HCT116 (cell line): ENCODE results near the gene PDCD1LG2.

ENCODE experiments used
- CTCF ChIP-seq, 3 experiments: fragments of 200-600 bp in 1 of 3; sonication (generic) in 1 of 3; IDR thresholded peaks in 2 of 3; conservative IDR thresholded peaks in 1 of 3; 2 replicates each; pipeline ENCODE4 v1.5.1; 2012 to 2017; ENCODE audit warnings: low read depth in 2 of 3, low read length in 2 of 3, antibody characterized with exemption in 1 of 3, borderline replicate concordance in 1 of 3, control low read depth in 1 of 3, mild to moderate bottlenecking in 1 of 3, mixed read lengths in 1 of 3, mixed run types in 1 of 3, moderate library complexity in 1 of 3; ENCODE audit not compliant: insufficient read depth in 1 of 3
- EZH2 ChIP-seq: fragments of 200-600 bp; sonication (generic); IDR thresholded peaks from 2 replicates; pipeline ENCODE4 v1.6.1; 2017; ENCODE audit warnings: antibody characterized with exemption, mixed run types
- EZH2phosphoT487 ChIP-seq: fragments of 200-600 bp; IDR thresholded peaks from 2 replicates; pipeline ENCODE4 v1.6.1; 2018; ENCODE audit warnings: antibody characterized with exemption, borderline replicate concordance
- MAX ChIP-seq: IDR thresholded peaks from 2 replicates; pipeline ENCODE4 v1.6.1; 2012
- POLR2A ChIP-seq: IDR thresholded peaks from 2 replicates; pipeline ENCODE4 v1.7.0; 2011; ENCODE audit warnings: borderline replicate concordance; ENCODE audit not compliant: insufficient read depth, insufficient read length; ENCODE audit errors: extremely low read depth
- POLR2AphosphoS5 ChIP-seq: IDR thresholded peaks from 2 replicates; pipeline ENCODE4 v1.6.1; 2011; ENCODE audit warnings: mild to moderate bottlenecking, low read depth, low read length, moderate library complexity
- RAD21 ChIP-seq: IDR thresholded peaks from 2 replicates; pipeline ENCODE4 v1.6.1; 2012; ENCODE audit warnings: low read depth, mild to moderate bottlenecking
- REST ChIP-seq: IDR thresholded peaks from 2 replicates; pipeline ENCODE4 v1.6.1; 2012; ENCODE audit warnings: low read depth
- SP1 ChIP-seq: IDR thresholded peaks from 2 replicates; pipeline ENCODE4 v1.6.1; 2012; ENCODE audit warnings: low read depth

- TF ChIP-seq CTCF (IDR thresholded peaks at IDR 0.05 in 2 of 3, conservative IDR thresholded peaks at IDR 0.05 in 1 of 3; ENCODE audit: borderline replicate concordance in 1 of 3, insufficient read depth in 1 of 3, low read depth in 2 of 3, low read length in 2 of 3) (no peak), EZH2 (no peak), SP1 (peak; percentile 7; the same call in 1 of the 2 replicates), POLR2AphosphoS5 (no peak), EZH2phosphoT487 (no peak), POLR2A (no peak), MAX (no peak), RAD21 (no peak), REST (no peak)
Observed at GRCh38 chr9:5620494-5620893, 110.2 kb downstream of the PDCD1LG2 start.
